Central memory CD8-positive, alpha-beta T cell (primary cell): ENCODE results near the gene MFSD6.

ENCODE experiments used
- ATAC-seq: fragments of 150-1000 bp; cut with Tn5 transposase; replicated peaks from 2 replicates; pipeline ENCODE4 v1.10.0; 2022; ENCODE audit warnings: mild to moderate bottlenecking, moderate FRiP score, moderate number of reproducible peaks; ENCODE audit not compliant: poor library complexity, severe bottlenecking; ENCODE audit errors: extremely low read depth
- DNase-seq, 2 donors: peaks; one replicate each; pipeline ENCODE4 v3.0.0; 2021; ENCODE audit warnings: low spot score in 2 of 2
- H3K27ac Mint-ChIP-seq: one replicate; pipeline ENCODE4 v1.8.0; 2022; ENCODE audit warnings: low read depth, mild to moderate bottlenecking, moderate library complexity, mixed read lengths
- H3K27me3 Mint-ChIP-seq: one replicate; pipeline ENCODE4 v1.8.0; 2022; ENCODE audit warnings: mixed read lengths
- H3K36me3 Mint-ChIP-seq: one replicate; pipeline ENCODE4 v1.8.0; 2022; ENCODE audit warnings: mild to moderate bottlenecking, moderate library complexity, mixed read lengths; ENCODE audit not compliant: insufficient read depth
- H3K4me1 Mint-ChIP-seq: one replicate; pipeline ENCODE4 v1.8.0; 2022; ENCODE audit warnings: mixed read lengths
- H3K4me3 Mint-ChIP-seq: one replicate; pipeline ENCODE4 v1.8.0; 2022; ENCODE audit warnings: mild to moderate bottlenecking, moderate library complexity, mixed read lengths
- H3K9me3 Mint-ChIP-seq: one replicate; pipeline ENCODE4 v1.8.0; 2022; ENCODE audit warnings: mixed read lengths

MFSD6 gene

DNA sequence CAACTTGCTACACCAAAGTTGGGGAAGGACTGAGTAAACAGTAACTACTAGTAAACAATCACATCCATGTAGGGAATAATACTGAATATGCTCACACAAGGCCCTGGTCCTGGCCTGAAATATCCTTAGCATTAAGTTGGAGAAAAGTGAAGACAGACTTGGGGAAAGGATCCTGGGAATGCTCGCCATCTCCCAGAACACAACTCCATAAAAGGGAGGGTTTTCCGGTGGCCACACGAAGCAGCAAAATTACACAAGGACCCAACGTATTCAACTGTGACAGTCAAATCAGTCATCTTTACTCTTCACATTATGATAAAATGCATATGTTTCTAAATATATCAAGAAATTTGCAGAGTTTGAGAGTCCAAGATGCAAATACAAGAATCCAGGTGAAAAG is 119.1 kb downstream of the MFSD6 start:
- H3K27ac Mint-ChIP-seq: no peak overlapping the region
- peaks cover 32% of the 10 kb centered on the region for H3K4me1 Mint-ChIP-seq
- DNase-seq (no peak), ATAC-seq (no peak)
- no peaks in the 10 kb centered on the region for H3K27me3 Mint-ChIP-seq
- no peak overlapping the region for H3K4me3 Mint-ChIP-seq
- peaks cover 1% of the 10 kb centered on the region for H3K36me3 Mint-ChIP-seq
- H3K9me3 Mint-ChIP-seq: no peaks in the 10 kb centered on the region

DNA sequence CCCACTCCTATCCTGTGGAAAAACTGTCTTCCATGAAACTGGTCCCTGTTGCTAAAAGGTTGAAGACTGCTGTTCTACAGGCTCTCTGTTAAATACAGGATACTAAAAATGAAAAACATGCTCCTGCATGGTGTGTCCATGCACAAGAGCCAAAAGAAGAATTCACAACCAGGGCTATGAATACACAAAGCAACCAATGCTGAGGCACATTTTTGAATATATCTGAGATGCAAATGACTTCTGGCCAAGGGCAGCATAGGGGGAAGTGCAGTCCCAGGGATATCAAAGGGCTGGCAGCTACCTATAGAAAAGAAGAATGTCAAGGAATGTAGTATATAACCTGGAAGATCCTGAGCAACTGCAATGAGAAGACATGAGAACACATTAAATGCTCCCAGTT is 119.8 kb downstream of the MFSD6 start:
- H3K27ac Mint-ChIP-seq: no peak overlapping the region
- H3K36me3 Mint-ChIP-seq: no peaks in the 10 kb centered on the region
- ATAC-seq: no peak
- no peak for DNase-seq
- no peaks in the 10 kb centered on the region for H3K27me3 Mint-ChIP-seq
- H3K4me3 Mint-ChIP-seq: no peak overlapping the region
- no peaks in the 10 kb centered on the region for H3K9me3 Mint-ChIP-seq
- peaks cover 32% of the 10 kb centered on the region for H3K4me1 Mint-ChIP-seq

DNA sequence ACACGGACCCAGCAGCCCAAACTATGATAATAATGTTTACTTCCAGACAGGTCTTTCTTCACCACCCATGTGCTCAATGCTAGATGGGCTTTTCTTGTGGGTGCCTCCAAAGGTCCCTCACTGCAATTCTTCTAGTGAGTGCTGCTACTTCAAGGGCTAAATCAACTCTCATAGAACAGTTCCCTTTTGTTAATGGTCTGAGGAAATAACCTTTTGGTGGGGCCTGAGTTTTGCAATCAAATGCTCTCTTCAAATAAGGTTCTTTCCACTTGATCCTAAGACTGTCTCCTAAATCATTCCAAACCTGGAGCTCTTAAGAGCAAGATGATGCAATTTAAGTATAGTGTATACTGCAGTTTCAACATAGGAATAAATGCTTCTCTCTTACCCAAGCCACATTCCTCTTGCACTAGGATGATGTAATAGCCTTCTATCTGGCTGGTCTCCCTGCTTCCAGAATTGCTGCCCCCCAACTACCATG is 120.4 kb downstream of the MFSD6 start:
- Mint-ChIP-seq H3K27ac (no peak overlapping the region), H3K4me3 (no peak overlapping the region), H3K36me3 (peaks cover 2% of the 10 kb centered on the region), H3K4me1 (peaks cover 38% of the 10 kb centered on the region), H3K27me3 (no peaks in the 10 kb centered on the region), H3K9me3 (no peaks in the 10 kb centered on the region)
- ATAC-seq: no peak
- no peak for DNase-seq

DNA sequence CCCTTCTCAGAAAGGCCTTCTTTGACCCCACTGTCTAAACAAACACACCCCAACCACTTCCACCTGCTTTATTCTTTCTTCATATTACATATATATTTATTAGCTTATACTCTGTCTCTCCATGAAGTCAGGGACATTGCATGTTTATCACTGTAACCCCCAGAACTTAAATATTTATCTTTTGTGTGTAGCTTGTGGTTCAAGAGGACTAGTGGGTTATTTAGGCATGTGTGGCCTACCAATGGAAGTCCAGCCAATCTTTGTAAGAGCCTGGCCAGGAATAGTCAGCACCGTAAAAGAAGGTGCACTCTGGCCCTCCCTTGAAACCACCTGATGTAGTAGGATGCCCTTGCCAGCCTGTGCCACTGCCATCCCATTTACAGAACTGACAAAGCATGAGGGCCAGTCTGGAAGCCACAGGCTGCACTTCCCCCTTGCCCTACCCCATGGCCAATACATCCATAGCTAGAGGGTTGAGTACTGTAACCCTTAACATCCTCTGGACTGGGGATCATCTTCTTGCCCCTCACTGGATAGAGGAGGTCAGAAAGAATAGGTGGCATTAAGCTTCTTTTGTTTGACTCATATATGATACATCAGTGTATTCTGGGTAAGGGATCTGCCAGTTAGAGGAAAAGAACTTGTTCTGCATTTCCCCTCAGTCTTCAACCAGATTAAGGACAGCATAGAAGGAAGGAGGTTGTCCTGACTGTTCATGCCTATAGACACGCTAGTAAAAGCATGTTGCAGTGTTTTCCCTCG is 121.5 kb downstream of the MFSD6 start:
- Mint-ChIP-seq H3K4me3 (no peak overlapping the region), H3K9me3 (no peaks in the 10 kb centered on the region), H3K36me3 (peaks cover 9% of the 10 kb centered on the region), H3K27ac (no peak overlapping the region), H3K27me3 (no peaks in the 10 kb centered on the region), H3K4me1 (peaks cover 44% of the 10 kb centered on the region)
- DNase-seq (no peak), ATAC-seq (no peak)

DNA sequence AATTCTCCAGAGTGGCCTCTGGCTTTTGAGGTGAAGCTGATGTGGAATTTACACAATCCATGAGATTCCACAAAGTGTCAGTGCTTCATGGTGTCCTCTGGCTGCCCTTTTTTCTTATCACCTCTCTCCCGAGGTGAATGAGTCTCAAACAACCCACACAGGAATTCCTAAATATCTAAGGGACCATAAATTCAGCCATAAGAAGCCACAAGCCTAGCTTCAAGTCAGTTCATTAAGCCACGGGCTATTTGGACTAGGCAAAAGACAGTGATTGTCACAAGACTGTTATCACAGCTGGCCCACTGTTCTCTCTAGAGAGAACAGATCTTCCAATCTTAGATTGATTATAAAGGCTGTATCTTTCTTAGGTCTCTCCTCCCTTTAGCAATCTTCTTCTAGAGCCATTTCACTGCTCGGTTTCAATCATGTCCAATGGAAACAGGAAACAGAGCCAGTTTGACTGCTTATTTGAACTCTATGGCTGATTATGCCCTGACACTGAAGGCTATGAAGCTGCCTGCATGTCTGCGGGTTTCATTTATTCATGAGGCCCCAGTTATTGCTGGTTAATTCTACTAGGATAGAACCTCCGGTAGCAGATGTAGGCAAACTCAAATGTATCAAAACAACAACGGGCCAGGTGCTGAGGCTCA is 122.2 kb downstream of the MFSD6 start:
- DNase-seq (no peak), ATAC-seq (no peak)
- Mint-ChIP-seq H3K27me3 (no peaks in the 10 kb centered on the region), H3K4me1 (peaks cover 42% of the 10 kb centered on the region), H3K4me3 (no peak overlapping the region), H3K27ac (no peak overlapping the region), H3K9me3 (no peaks in the 10 kb centered on the region), H3K36me3 (peaks cover 9% of the 10 kb centered on the region)

DNA sequence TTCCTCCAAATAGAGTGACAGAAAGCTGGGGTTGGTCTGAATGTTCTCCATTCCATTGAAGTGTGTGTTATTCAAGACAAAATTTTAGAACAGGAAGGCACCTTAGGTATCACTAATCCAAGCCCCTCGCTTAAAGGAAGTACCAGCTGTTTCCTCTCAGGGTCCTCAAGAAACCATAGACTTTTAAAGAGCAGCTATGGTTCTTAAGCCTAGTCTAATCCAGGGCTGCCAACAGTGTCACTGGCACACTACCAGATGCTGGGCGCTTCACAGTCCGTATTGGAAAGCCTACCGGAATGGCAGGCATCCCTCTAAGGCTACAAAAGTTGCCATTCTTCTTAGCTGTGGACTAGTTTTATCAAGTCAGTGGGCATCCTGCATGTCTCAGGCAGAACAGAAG is 124.4 kb downstream of the MFSD6 start:
- DNase-seq (no peak), ATAC-seq (no peak)
- Mint-ChIP-seq H3K27me3 (no peaks in the 10 kb centered on the region), H3K9me3 (no peaks in the 10 kb centered on the region), H3K4me3 (no peak overlapping the region), H3K4me1 (peaks cover 47% of the 10 kb centered on the region), H3K27ac (peak overlapping the region; percentile 25), H3K36me3 (peaks cover 11% of the 10 kb centered on the region)

DNA sequence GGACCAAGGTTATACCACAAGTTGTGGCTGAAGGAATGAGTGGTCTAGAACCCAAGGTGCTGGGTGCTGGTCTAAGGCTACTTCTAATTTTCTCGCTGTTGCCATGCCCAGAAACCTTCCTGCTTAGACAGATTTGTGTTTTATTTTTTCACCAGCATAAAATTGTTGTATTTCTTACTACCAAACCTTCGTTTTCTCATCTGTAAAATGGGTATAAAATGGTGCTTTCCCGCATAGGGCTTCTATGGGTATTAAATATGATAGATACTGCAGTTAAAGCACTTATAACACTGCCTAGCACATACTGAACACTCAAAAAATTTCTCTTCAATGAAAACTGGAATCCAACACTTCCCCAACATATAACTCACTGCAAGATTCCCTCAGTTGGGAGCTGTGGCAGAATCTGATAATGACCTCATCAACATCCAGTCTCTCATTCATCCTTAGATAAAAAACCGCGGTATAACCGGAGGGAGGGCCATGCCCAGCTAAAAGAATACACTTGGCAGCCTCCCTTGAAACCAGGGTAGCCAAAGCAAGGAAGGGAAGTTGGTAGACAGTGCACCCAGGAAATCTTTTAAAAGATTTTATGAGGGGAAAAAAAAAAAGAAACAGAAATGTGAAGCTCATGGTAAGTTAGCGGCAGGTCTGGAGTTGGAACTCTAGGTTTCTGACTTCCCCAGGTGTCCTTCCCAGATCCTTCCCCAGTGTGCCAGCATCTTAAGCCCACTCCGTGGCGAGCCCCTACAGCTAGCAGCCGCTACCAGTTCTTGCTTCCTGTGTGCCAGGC is 125.2 kb downstream of the MFSD6 start:
- ATAC-seq (no peak), DNase-seq (no peak)
- H3K9me3 Mint-ChIP-seq: no peaks in the 10 kb centered on the region
- peaks cover 42% of the 10 kb centered on the region for H3K4me1 Mint-ChIP-seq
- no peaks in the 10 kb centered on the region for H3K27me3 Mint-ChIP-seq
- peak overlapping the region; percentile 95 for H3K4me3 Mint-ChIP-seq
- peaks cover 12% of the 10 kb centered on the region for H3K36me3 Mint-ChIP-seq
- H3K27ac Mint-ChIP-seq: peak overlapping the region; percentile 99

DNA sequence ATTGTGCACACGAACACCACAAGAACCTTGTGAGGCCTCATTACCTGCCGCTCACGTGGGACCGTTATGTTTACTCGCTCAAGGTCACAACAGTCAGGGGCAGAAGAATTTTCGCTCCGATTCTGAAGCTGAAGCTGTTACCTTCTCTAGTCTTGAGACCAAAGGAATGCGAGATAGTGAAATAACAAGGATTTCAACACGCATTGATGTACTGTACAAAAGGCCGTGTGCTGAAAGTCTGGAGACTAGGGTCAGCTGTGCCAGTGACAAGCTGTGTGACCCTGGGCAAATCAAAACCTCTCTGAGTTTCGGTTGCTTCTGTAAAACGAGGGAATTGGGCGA is 125.8 kb downstream of the MFSD6 start:
- Mint-ChIP-seq H3K27ac (peak overlapping the region; percentile 99), H3K4me1 (peaks cover 37% of the 10 kb centered on the region)
- peak; percentile 26 to 32 for DNase-seq

DNA sequence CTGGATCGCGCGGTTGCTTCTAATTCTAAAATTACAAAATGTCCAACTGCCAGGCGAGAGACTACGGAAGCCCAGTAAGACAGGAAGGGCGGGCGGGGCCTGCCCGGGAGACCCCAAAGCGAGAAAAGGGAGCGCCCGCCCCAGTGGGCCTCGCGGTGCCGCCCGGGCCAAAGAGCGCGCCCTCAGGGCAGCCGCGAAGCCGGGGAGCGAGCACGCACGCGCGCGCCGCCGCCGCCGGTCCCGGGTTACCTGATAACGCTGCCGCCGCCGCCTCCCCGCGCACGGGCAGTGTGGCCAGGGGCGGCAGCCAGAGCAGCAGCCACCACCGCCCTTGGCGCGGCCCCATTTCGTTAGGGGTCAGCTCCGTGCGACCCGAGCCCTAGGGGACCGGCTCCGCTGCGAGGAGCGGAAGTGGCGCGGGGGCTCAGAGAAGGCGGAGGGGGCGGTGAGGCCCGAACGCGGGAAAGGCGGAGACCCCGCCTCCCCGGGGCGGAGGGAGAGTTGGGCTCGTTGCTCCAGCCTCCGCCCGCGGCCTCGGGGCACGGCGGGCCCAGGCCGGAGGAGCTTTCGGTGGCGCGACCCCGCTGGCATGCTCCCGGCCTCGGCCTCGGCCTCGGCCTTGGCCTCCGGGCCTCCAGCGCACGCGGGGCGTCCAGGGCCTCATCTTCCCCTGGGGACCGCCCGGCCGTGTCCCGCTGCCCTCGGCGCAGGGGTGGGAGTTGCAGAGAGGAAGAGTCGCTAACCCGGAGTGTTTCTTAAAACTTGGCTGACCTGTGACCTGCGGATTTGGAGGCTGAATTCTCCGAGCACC is 126.4 kb downstream of the MFSD6 start, which contains the start of gene NEMP2:
Gene NEMP2, minus strand, starts transcription at position 413 of the 811 bp plus-strand sequence. Its CDS starts 67 bp downstream, at position 346.
- peaks cover 12% of the 10 kb centered on the region for H3K36me3 Mint-ChIP-seq
- H3K27ac Mint-ChIP-seq: peak within 1 kb of the TSS; percentile 99
- H3K4me3 Mint-ChIP-seq: peak within 1 kb of the TSS; percentile 95
- DNase-seq (peak; percentile 65 to 78), ATAC-seq (peak; percentile 72)
- H3K9me3 Mint-ChIP-seq: no peaks in the 10 kb centered on the region
- peaks cover 32% of the 10 kb centered on the region for H3K4me1 Mint-ChIP-seq
- no peaks in the 10 kb centered on the region for H3K27me3 Mint-ChIP-seq

More for the DNA sequence above, 125.8 kb downstream of the MFSD6 start:
- Mint-ChIP-seq H3K4me3 (peak overlapping the region; percentile 95), H3K36me3 (peaks cover 12% of the 10 kb centered on the region), H3K27me3 (no peaks in the 10 kb centered on the region), H3K9me3 (no peaks in the 10 kb centered on the region)
- peak; percentile 65 for ATAC-seq

DNA sequence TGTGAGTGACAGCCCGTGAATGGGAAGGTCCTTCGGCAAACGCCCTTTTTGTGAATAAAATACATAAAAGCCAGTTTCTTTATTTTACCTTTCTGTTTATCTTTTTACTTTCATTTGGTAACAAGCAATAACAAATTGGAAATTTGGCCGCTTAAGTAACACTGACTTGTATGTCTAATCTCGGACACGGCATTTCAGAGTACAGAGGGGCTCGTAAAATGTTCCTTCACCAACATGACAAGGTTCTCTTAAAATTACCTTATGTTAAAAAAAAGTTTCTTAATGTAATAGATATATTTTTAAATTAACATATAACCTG is 126.9 kb downstream of the MFSD6 start:
- no peak for DNase-seq
- Mint-ChIP-seq H3K36me3 (peaks cover 12% of the 10 kb centered on the region), H3K27ac (peak overlapping the region; percentile 99), H3K27me3 (no peaks in the 10 kb centered on the region), H3K4me1 (peaks cover 27% of the 10 kb centered on the region), H3K4me3 (peak overlapping the region; percentile 95), H3K9me3 (peaks cover 5% of the 10 kb centered on the region)
- ATAC-seq: no peak

DNA sequence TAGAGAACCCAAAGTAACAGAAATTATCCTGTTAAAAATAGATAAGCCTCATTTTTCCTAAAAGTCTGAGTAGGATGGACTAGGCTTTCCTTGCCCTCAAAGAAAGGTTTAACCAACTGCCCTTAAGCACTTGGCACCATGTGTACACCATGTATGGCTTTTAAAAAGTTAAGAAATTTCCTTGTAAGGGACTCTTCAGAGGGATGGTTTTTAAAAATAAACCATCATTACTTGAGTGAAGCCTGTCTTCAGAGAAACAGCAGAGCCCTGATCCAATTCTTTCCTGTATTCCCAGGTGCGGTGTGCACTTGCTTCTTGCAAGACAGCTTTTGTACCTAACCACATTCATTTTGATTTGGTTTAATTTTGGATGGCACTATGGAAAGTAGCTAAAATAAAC is 127.4 kb downstream of the MFSD6 start:
- Mint-ChIP-seq H3K27me3 (no peaks in the 10 kb centered on the region), H3K27ac (peak overlapping the region; percentile 99), H3K4me3 (peak overlapping the region; percentile 95), H3K36me3 (peaks cover 12% of the 10 kb centered on the region), H3K9me3 (peaks cover 10% of the 10 kb centered on the region), H3K4me1 (peaks cover 27% of the 10 kb centered on the region)
- ATAC-seq (no peak), DNase-seq (no peak)

DNA sequence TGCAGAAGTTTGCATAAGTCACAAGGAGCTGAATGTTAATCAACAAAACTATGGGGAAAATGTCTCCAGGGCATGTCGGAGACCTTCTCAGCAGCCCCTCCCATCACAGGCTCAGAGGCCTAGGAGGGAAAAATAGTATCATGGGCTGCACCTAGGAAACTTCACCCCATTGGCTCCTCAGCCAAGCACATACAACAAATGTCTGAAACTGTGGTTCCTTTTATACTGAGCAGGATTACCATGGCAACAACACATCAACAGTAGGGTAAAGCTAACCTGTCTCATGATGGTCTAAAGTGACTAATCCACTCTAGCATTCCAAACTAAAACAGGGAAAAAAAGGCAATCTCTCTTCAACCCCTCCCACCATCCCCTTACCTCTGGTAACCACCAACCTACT is 129.6 kb downstream of the MFSD6 start:
- Mint-ChIP-seq H3K4me1 (peaks cover 27% of the 10 kb centered on the region), H3K9me3 (peaks cover 30% of the 10 kb centered on the region), H3K36me3 (peaks cover 12% of the 10 kb centered on the region), H3K27me3 (no peaks in the 10 kb centered on the region), H3K4me3 (no peak overlapping the region), H3K27ac (peak overlapping the region; percentile 22)
- DNase-seq (no peak), ATAC-seq (no peak)
